Smooth muscle cell (in vitro differentiated cells): Measurements from ENCODE around the gene LPP. TPM values are rescaled to one million over a fixed set of nuclear protein-coding genes. Genes with fewer than 3 reads are reported as not detected.

Experiments
- DNase-seq: peaks from one replicate; lab custom pipeline; 2025; ENCODE audit not compliant: unreplicated experiment; lab: John Stamatoyannopoulos, UW
- H2AFZ ChIP-seq: fragments of 200-600 bp; sonication (generic); 2 replicates; pipeline ENCODE4 v1.6.0; 2016; ENCODE audit warnings: antibody characterized with exemption, low read depth, mild to moderate bottlenecking
- H3F3A ChIP-seq: fragments of 200-600 bp; sonication (generic); 2 replicates; pipeline ENCODE4 v1.6.0; 2017; ENCODE audit warnings: antibody characterized with exemption, low read depth
- H3K27ac ChIP-seq: fragments of 200-600 bp; sonication (generic); 2 replicates; pipeline ENCODE4 v1.5.1; 2016; ENCODE audit warnings: low read depth, mild to moderate bottlenecking
- H3K27me3 ChIP-seq: fragments of 200-600 bp; sonication (generic); 2 replicates; pipeline ENCODE4 v1.6.1; 2016; ENCODE audit warnings: low read depth, mild to moderate bottlenecking
- H3K36me3 ChIP-seq: fragments of 200-600 bp; sonication (generic); 2 replicates; pipeline ENCODE4 v1.5.1; 2016; ENCODE audit warnings: low read depth
- H3K4me1 ChIP-seq: fragments of 200-600 bp; sonication (generic); 2 replicates; pipeline ENCODE4 v1.5.1; 2016; ENCODE audit warnings: low read depth
- H3K4me2 ChIP-seq: fragments of 200-600 bp; sonication (generic); 2 replicates; pipeline ENCODE4 v1.6.0; 2016; ENCODE audit warnings: mild to moderate bottlenecking
- H3K4me3 ChIP-seq: fragments of 200-600 bp; sonication (generic); 2 replicates; pipeline ENCODE4 v1.5.1; 2016; ENCODE audit warnings: mild to moderate bottlenecking
- H3K79me2 ChIP-seq: fragments of 200-600 bp; sonication (generic); 2 replicates; pipeline ENCODE4 v1.6.0; 2016; ENCODE audit warnings: low read depth, mild to moderate bottlenecking
- H3K9ac ChIP-seq: fragments of 200-600 bp; sonication (generic); 2 replicates; pipeline ENCODE4 v1.6.0; 2016; ENCODE audit warnings: low read depth
- H3K9me3 ChIP-seq: fragments of 200-600 bp; sonication (generic); replicated peaks from 2 replicates; pipeline ENCODE4 v1.5.1; 2016; ENCODE audit warnings: low read depth
- H4K20me1 ChIP-seq: fragments of 200-600 bp; sonication (generic); 2 replicates; pipeline ENCODE4 v1.6.0; 2016; ENCODE audit warnings: low read depth
- CTCF ChIP-seq: fragments of 200-600 bp; sonication (generic); IDR thresholded peaks from 2 replicates; pipeline ENCODE4 v1.5.1; 2017; ENCODE audit warnings: borderline replicate concordance, mild to moderate bottlenecking, antibody characterized with exemption; ENCODE audit not compliant: insufficient read depth, poor library complexity, severe bottlenecking
- WGBS: methylation state at CpG from one replicate; pipeline ENCODE4 v1.1.7; 2016; ENCODE audit warnings: low lambda C conversion rate; 5-methylcytosine and 5-hydroxymethylcytosine counted together
- polyA plus RNA-seq: library from polyadenylated mRNA; unstranded; fragments of >200 nt; fragmentation: Nextera tagmentation; extraction: Ambion mirVana; gene quantifications from 2 replicates; pipeline ENCODE4 v1.2.1, GENCODE V29; 2016
- total RNA-seq: library from RNA; depleted of rRNA; stranded (reverse); fragments of >200 nt; gene quantifications from 2 replicates; pipeline ENCODE4 v1.2.3, GENCODE V29; 2014

The LPP gene
- total and polyA plus RNA-seq, 2 experiments from 2014 or later = 42.3 to 128 TPM

GRCh38 chr3:188124184-188124583, 29.8 kb upstream of the LPP start:
- peaks cover 7% of the 10 kb centered on the region for H3K4me1 ChIP-seq
- H3K79me2 ChIP-seq = no peaks in the 10 kb centered on the region
- H3K4me3 ChIP-seq = no peak overlapping the region
- no peak for TF ChIP-seq CTCF
- no peak overlapping the region for H2AFZ ChIP-seq
- no peak for DNase-seq
- H3K27ac ChIP-seq = peak overlapping the region; percentile 90
- H4K20me1 ChIP-seq = no peaks in the 10 kb centered on the region
- WGBS = 3% methylated on average over 2 of the region's 2 CpGs
- no peaks in the 10 kb centered on the region for H3K27me3 ChIP-seq
- H3K36me3 ChIP-seq = no peaks in the 10 kb centered on the region
- no peak overlapping the region for H3K9ac ChIP-seq
- H3K4me2 ChIP-seq = peak overlapping the region; percentile 64
- H3K9me3 ChIP-seq = no peaks in the 10 kb centered on the region
- H3F3A ChIP-seq = peaks cover 19% of the 10 kb centered on the region

- H3K27ac ChIP-seq = peak overlapping the region; percentile 90
- DNase-seq = no peak
Measured at GRCh38 chr3:188125076-188125475, 28.9 kb upstream of the LPP start.

GRCh38 chr3:188126276-188126675, 27.7 kb upstream of the LPP start:
- no peak overlapping the region for H3K4me3 ChIP-seq
- no peak overlapping the region for H3K27ac ChIP-seq
- no peak for TF ChIP-seq CTCF
- no peaks in the 10 kb centered on the region for H3K27me3 ChIP-seq
- H3F3A ChIP-seq = peaks cover 19% of the 10 kb centered on the region
- no peak overlapping the region for H3K4me2 ChIP-seq
- H3K9ac ChIP-seq = no peak overlapping the region
- no peaks in the 10 kb centered on the region for H3K79me2 ChIP-seq
- H2AFZ ChIP-seq = no peak overlapping the region
- no peak for DNase-seq
- no peaks in the 10 kb centered on the region for H3K36me3 ChIP-seq
- peaks cover 7% of the 10 kb centered on the region for H3K4me1 ChIP-seq
- H3K9me3 ChIP-seq = no peaks in the 10 kb centered on the region
- 55% methylated on average over 2 of the region's 2 CpGs for WGBS
- no peaks in the 10 kb centered on the region for H4K20me1 ChIP-seq

More at GRCh38 chr3:188125076-188125475, 28.9 kb upstream of the LPP start:
- Histone ChIP-seq H4K20me1 (no peaks in the 10 kb centered on the region), H3K9me3 (no peaks in the 10 kb centered on the region), H2AFZ (no peak overlapping the region), H3K4me2 (peak overlapping the region; percentile 47), H3K27me3 (no peaks in the 10 kb centered on the region), H3K4me3 (no peak overlapping the region), H3K9ac (no peak overlapping the region), H3K4me1 (peaks cover 7% of the 10 kb centered on the region), H3F3A (peaks cover 19% of the 10 kb centered on the region), H3K79me2 (no peaks in the 10 kb centered on the region), H3K36me3 (no peaks in the 10 kb centered on the region)
- no peak for TF ChIP-seq CTCF
- WGBS = 96% methylated on average over 3 of the region's 3 CpGs

- DNase-seq = no peak
- Histone ChIP-seq H3F3A (peaks cover 19% of the 10 kb centered on the region), H3K4me3 (no peak overlapping the region), H3K27ac (no peak overlapping the region), H3K4me1 (peaks cover 7% of the 10 kb centered on the region), H2AFZ (no peak overlapping the region), H3K27me3 (no peaks in the 10 kb centered on the region), H3K9ac (no peak overlapping the region), H3K9me3 (no peaks in the 10 kb centered on the region), H3K36me3 (no peaks in the 10 kb centered on the region), H3K79me2 (no peaks in the 10 kb centered on the region), H3K4me2 (no peak overlapping the region), H4K20me1 (no peaks in the 10 kb centered on the region)
- TF ChIP-seq CTCF = no peak
- 92% methylated on average over 8 of the region's 8 CpGs for WGBS
Measured at GRCh38 chr3:188126934-188127333, 27.0 kb upstream of the LPP start.
